Lower lobe of right lung (tissue), 2 donors: ENCODE results near the gene SEMA7A. TPM values are rescaled to one million over a fixed set of nuclear protein-coding genes. Genes with fewer than 3 reads are reported as not detected.

Source experiments
- ATAC-seq, 2 donors: fragments of 200-7000 bp; cut with Tn5 transposase; one replicate each; pipeline ENCODE4 v1.9.1; 2020 to 2022; ENCODE audit warnings: mild to moderate bottlenecking in 2 of 2, moderate library complexity in 2 of 2
- DNase-seq: peaks from one replicate; pipeline ENCODE4 v3.0.0-alpha.2; 2020
- H3K27ac ChIP-seq: fragments of 200-600 bp; one replicate; pipeline ENCODE4 v1.8.0; 2022
- H3K27me3 ChIP-seq: fragments of 200-600 bp; one replicate; pipeline ENCODE4 v1.8.0; 2022; ENCODE audit warnings: low read depth
- H3K36me3 ChIP-seq: fragments of 200-600 bp; one replicate; pipeline ENCODE4 v1.8.0; 2022; ENCODE audit warnings: mild to moderate bottlenecking
- H3K4me1 ChIP-seq: fragments of 200-600 bp; one replicate; pipeline ENCODE4 v1.8.0; 2022
- H3K4me3 ChIP-seq: fragments of 200-600 bp; one replicate; pipeline ENCODE4 v1.8.0; 2022; ENCODE audit warnings: mild to moderate bottlenecking
- H3K9me3 ChIP-seq: fragments of 200-600 bp; one replicate; pipeline ENCODE4 v1.8.0; 2022
- intact Hi-C: fragments of 100-400 bp; cut with DNase I; formaldehyde crosslinking; loops from one replicate; pipeline ENCODE4 v1.11.0; 2022
- total RNA-seq: library from RNA; stranded (reverse); fragmentation: NEBNext Ultra II Directional; extraction: Animal tissue kit (Norgen Biotek cat#: 25700); gene quantifications from one replicate; pipeline ENCODE4 v1.2.1, GENCODE V29; 2021
- TF ChIP-seq, protein P1 (sequence below): fragments of 200-600 bp; IDR thresholded peaks from one replicate; pipeline ENCODE4 v1.8.0; 2022; ENCODE audit warnings: antibody characterized with exemption, mild to moderate bottlenecking
- donor health status: DM: no; HTN: yes; CAD: no; lungs with severe emphysema.

Gene SEMA7A
- total RNA-seq, 1 donor from 2014 or later: 4.6 TPM

DNA sequence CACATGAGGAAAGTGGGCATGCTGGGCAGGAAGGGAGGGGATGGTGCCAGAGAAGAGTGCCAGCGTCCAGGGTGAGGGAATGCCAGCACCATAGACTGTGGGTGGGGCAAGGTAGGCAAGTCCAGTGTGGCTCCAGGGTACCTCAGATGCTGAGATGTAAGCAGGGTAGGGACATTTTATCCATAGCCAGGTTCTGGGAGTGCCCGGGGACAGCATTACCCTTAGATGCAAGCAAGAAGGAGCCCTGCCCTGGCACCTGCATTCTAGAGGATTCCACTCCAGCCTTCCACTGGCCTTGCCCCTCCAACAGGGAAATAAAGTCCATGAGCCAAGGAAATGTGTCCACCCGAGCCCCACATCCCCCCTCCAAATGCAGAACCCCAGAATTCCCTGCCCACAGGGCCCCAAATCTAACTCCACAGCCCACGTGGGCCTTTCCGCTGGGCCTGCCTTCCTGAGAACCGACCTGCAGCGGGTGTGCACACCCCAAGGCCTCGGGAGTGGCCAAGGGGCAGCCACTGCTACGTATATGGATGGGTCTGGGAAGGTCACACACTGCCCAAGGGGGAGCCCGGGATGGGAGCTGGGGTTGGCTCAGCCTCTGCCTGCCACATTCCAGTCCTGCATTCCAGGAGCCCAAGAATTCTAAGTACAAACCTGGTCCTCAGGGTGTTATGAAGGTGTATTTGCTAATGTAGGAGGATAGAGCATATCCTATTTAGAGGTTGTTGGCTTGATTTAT lies 46.0 kb downstream of the SEMA7A start:
- Histone ChIP-seq H3K27ac (peak overlapping the region; percentile 36), H3K4me3 (no peak overlapping the region), H3K27me3 (no peaks in the 10 kb centered on the region), H3K36me3 (no peaks in the 10 kb centered on the region), H3K4me1 (peaks cover 43% of the 10 kb centered on the region), H3K9me3 (no peaks in the 10 kb centered on the region)
- DNase-seq: no peak
- intact Hi-C loops: no loop called here
- TF ChIP-seq, protein P1, sequence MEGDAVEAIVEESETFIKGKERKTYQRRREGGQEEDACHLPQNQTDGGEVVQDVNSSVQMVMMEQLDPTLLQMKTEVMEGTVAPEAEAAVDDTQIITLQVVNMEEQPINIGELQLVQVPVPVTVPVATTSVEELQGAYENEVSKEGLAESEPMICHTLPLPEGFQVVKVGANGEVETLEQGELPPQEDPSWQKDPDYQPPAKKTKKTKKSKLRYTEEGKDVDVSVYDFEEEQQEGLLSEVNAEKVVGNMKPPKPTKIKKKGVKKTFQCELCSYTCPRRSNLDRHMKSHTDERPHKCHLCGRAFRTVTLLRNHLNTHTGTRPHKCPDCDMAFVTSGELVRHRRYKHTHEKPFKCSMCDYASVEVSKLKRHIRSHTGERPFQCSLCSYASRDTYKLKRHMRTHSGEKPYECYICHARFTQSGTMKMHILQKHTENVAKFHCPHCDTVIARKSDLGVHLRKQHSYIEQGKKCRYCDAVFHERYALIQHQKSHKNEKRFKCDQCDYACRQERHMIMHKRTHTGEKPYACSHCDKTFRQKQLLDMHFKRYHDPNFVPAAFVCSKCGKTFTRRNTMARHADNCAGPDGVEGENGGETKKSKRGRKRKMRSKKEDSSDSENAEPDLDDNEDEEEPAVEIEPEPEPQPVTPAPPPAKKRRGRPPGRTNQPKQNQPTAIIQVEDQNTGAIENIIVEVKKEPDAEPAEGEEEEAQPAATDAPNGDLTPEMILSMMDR: no peak
- peak; percentile 31 to 35 for ATAC-seq

DNA sequence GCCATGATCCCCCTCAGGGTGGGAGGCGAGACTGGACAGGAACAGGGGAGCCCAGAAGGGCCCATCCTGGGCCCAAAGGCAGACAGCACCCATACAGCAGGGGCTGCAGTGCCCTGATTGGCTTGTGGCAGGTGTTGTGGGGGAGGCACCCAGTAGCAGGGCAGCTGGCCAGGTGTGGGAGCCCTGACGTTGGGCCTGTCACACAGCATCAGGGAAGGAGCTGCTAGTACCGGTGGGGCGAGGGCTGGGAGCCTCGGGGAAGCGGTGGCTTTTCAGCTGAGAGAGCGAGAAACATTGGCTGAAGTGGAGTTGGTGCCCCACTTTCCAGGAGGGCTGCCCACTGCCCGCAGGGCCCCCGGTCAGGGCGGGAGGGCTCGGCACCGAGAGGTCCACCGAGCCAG lies 46.6 kb downstream of the SEMA7A start:
- DNase-seq (no peak), ATAC-seq (no peak)
- Histone ChIP-seq H3K27me3 (no peaks in the 10 kb centered on the region), H3K27ac (peak overlapping the region; percentile 36), H3K9me3 (no peaks in the 10 kb centered on the region), H3K4me1 (peaks cover 50% of the 10 kb centered on the region), H3K36me3 (no peaks in the 10 kb centered on the region), H3K4me3 (no peak overlapping the region)
- intact Hi-C loops: no loop called here
- TF ChIP-seq, protein P1: no peak

DNA sequence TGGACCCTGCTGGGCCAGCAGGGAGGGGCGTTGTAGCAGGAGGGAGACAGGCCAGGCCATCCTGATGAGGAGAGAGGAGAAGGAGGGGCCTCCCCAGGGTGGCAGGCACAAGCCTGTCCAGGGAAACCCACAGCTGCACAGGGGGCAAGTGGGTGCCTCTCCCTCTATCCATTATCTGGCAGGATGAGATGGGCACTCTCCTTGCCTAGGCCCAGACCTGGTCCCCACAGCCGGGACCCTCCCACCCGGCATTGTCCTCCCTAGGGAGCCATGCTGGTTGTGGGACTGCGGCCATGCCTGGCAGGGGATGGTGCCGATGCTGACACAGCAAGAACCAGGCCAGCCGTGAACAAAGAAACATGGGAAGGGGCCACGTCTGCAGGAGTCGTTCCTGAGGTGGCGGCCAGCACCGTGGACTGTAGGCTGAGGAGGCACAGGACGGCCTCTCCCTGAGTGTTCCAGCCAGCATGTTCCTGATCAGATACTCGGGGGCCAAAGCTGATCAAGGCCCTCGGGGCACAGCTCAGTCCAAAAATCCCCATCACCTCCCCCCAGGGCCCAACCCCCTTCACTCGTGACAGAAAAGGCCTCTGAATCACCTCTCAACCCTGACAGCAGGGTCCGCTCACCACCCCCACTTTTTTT lies 47.1 kb downstream of the SEMA7A start:
- Histone ChIP-seq H3K27ac (peak overlapping the region; percentile 81), H3K4me3 (no peak overlapping the region), H3K9me3 (no peaks in the 10 kb centered on the region), H3K27me3 (no peaks in the 10 kb centered on the region), H3K4me1 (peaks cover 52% of the 10 kb centered on the region), H3K36me3 (no peaks in the 10 kb centered on the region)
- TF ChIP-seq, protein P1: no peak
- ATAC-seq (no peak), DNase-seq (no peak)
- intact Hi-C loops: no loop called here

DNA sequence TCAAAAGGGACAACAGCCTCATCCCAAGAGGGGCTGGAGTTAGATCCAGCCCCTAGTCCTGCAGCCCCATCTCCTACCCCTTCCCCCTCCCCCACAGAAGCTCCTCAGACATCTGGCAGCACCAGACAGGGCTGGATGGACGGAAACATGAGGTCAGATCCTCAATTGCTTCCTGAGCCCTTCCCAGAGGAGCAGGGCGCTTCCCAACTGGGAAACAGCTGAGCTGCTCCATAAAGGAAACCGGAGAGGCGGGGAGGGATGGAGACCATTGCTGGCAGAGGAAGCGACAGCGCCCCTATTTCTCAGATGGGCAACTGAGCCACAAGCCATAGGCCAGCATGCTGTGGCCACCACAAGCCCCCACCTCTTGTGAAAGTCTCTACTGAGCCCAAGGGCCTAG lies 48.0 kb downstream of the SEMA7A start:
- Histone ChIP-seq H3K4me1 (peaks cover 52% of the 10 kb centered on the region), H3K27ac (peak overlapping the region; percentile 81), H3K27me3 (no peaks in the 10 kb centered on the region), H3K9me3 (no peaks in the 10 kb centered on the region), H3K4me3 (no peak overlapping the region), H3K36me3 (no peaks in the 10 kb centered on the region)
- DNase-seq (peak; percentile 16), ATAC-seq (no peak)
- intact Hi-C loops: no loop called here
- TF ChIP-seq, protein P1: no peak

DNA sequence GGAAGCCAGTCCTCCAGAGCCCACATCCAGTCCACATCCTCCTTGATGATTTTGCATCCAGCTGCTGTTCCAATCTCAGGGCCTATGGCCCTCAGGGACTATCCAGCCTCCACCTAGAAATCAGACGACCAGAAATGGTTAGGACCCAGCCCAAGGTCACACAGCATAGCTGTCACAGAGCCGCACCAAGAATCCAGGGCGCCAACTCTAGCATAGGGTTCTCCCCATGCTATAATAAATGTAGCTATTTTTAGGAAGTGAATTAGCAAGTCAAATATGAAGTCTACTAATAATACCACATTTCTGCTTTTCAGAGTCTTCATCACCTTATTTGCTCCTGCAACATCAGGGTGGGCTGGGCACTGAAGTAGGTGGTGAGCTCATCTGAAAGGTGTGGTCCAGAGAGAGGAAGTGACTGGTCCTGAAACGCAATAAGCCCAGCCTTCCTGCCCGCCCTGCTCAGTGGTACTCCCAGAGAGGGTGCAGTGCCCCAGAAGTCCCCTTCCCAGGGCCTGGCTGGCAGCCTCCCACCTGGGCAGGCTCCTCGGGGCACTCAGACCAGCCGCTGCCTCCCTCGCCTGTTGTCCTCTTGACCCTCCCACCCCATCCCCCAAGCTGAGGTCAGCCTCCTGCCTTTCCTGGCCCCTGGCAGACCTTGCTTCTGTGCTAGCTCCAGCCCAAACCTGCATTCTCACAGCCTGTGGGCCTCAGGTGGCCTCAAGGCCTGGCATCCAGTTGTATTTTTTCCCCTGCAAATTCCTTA lies 48.7 kb downstream of the SEMA7A start:
- H3K27ac ChIP-seq: peak overlapping the region; percentile 81
- TF ChIP-seq, protein P1: no peak
- no peaks in the 10 kb centered on the region for H3K9me3 ChIP-seq
- no peak overlapping the region for H3K4me3 ChIP-seq
- no peaks in the 10 kb centered on the region for H3K27me3 ChIP-seq
- no peaks in the 10 kb centered on the region for H3K36me3 ChIP-seq
- peak; percentile 64 for DNase-seq
- intact Hi-C loops: loop anchor here (5.0 kb wide), 1 partner anchor 52 kb away; no protein-coding TSS in a partner anchor
- ATAC-seq: peak; percentile 40 to 56
- peaks cover 52% of the 10 kb centered on the region for H3K4me1 ChIP-seq
